ENCODE data around the gene DNASE1L2.
"Not testable (repeated sequence)": the region's sequence is repeated elsewhere in the genome, so short reads cannot be mapped to it uniquely, and the experiment has no call there.

The DNASE1L2 gene

DNA sequence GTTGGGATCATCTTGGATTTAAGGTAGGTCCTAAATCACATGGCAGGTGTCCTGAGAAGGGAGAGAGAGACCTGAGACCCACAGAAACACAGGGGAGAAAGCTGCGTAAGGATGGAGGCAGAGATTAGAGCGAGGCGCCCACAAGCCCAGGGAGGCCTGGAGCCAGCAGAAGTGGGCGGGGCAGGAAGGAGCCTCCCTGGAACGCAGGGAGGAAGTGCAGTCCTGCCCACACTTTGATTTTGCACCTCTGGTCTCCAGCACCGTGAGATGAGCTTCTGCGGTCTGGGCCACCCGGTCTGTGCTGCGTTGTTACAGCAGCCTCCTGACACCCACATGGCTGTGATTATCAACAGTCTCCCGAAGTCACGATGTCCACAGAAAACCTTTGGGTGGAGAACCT lies 6.4 kb downstream of the DNASE1L2 start:
- no peak for DNase-seq

- no peak for DNase-seq
These were observed 6.8 kb downstream of the DNASE1L2 start for GRCh38 chr16:2243031-2243528.

- no peak for DNase-seq
These were observed 7.5 kb downstream of the DNASE1L2 start for GRCh38 chr16:2243781-2244180.

DNA sequence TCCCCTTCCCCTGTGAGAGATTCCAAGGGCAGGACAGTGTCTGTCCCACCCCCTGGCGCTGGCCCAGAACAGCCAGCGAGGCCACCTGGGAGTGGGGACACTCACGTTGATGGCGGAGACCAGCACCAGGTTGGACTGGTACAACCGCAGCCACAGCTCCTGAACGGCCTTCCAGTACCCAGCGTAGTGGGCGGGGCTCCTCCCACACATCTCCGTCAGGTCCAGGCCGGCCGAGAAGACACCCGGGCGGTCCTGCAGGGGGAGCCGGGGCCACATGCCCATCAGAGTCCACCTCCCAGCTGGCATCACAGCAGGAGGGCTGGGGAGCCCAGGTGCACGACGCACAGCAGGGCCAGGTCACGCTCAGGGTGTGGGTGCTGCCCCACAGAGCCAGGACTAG lies 8.1 kb downstream of the DNASE1L2 start:
- no peak for DNase-seq

- no peak for DNase-seq
These were observed 8.9 kb downstream of the DNASE1L2 start for GRCh38 chr16:2244926-2245795.

- no peak for DNase-seq
These were observed 10.1 kb downstream of the DNASE1L2 start for GRCh38 chr16:2246301-2246885.

DNA sequence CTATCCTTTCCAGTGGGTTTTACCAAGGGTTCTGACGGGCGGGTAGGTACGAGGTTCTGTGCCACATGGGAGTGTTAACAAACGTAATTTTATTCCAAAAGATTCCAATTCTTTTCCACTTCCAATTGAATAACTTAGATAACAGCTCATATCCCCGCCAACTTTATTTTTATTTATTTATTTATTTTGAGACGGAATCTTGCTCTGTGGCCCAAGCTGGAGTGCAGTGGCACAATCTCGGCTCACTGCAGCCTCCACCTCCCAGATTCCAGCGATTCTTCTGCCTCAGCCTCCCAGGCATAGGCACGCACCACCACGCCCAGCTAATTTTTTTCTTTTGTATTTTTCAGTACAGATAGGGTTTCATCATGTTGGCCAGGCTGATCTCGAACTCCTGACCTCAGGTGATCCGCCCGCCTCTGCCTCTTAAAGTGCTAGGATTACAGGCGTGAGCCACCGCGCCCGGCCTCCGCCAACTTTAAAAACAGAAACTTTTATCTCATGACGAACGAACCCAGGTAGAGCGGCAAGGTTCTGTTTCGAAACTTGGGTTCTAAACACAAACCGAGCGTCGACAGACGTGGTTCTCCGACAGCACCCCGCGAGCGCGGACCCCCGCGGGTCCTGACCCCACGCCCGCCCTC lies 14.5 kb downstream of the DNASE1L2 start:
- DNase-seq, result peak in 1 of 2 experiments; percentile 47

DNA sequence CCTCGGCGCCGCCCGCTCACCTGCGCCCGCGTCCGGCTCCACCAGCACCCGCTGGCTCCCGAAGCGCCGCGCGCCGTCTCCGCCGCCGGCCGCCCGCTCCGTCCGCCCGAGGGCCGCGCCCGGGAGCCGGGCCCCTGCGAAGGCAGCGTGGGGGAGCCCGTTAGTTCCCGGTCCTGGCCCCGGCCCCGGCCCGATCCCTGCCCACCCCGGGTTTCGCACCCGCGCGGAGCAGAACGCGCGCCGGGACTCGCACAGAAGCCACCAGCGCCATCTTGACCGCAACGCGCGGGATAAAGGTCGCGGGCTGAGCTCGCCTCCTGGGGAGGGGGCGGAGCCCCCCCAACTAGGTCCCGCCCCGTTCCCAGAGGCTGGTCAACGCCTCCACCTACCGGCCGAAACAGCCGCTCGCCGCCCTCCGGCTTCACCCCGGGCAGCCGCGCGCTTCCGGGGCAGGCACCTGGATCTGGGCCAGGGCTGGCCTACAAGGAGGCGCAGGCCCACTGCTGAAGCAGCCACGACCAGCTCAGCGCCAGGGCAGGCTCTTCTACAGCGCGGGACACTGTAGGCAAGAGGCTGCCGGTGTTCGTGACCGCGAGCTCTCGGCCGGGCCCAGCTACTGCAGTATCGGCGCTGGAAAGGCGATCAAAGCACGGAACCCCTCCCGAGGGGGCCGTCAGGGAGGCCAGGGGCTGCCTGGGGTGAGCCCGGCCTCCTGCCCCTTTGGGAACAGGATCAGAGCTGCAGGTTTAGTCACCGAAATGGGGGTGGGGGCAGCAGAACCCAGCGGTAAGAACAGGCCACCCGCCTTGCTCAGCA lies 15.3 kb downstream of the DNASE1L2 start, which contains the start of gene ECI1:
Gene ECI1, minus strand, starts transcription at position 292 of the 816 bp plus-strand sequence. Its CDS starts 21 bp downstream, at position 271.
- peak; percentile 83 to 94 for DNase-seq

DNA sequence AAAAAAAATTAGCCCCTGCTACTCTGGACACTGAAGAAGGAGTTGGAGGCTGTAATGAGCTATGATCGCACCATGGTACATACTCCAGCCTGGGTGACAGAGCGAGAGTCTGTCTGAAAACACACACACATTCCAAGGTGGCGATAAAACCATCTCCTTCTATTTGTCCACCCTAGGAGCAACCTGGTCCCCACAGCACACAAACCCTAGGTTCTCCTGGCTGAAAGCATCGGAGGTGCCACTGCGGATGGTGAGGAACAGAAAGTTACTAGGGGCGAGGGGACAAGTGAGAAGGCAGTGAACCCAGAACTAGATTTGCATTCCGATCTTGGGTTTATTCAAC lies 16.5 kb downstream of the DNASE1L2 start:
- no peak for DNase-seq

DNA sequence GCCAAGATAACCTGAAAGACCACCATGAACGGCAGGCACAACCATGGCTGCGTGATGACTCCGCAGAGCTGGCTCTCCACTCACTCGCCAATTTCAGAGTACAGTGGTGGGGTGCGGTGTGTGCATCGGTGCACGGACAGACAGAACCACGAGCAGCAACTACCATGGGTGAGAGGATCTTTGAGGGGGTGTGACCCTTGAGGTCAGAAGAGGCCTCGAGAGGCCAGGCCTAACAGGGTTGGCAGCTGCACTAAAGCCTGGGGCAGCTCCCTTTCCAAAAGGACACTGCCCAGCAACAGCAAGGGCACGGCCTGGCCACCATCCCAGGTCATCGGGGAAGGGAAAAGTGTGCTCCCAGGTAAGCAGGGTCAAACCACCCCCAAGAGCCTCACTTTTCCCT lies 17.0 kb downstream of the DNASE1L2 start:
- no peak for DNase-seq

DNA sequence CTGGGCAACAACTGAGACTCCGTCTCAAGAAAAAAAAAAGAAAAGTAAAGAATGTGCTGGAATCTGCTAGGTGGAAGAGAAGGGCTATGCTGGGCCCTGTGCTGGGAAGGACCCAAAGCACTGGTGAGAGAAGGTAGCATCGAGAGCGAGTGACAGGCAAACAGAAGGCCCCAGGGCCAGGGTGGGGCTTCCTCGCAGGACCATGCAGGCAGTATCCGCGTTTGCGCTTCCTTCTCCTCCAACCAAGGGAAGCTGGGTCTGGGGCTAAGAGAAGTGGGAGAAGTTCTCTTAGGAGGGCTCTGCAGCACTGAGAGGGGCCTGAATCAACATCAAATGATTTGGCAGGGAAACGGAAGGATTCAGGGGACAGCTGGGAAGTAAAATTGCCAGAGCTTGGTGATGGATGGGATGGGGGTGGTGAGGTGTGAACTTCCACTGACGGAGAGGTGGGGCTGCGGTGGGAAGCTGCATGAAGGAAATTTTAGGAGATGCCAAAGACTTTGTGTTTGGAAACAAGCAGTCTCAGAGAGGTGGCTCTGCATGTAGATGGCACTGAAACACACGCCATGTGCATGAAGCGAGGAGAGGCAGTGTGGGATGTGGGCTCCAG lies 20.4 kb downstream of the DNASE1L2 start:
- no peak for DNase-seq

DNA sequence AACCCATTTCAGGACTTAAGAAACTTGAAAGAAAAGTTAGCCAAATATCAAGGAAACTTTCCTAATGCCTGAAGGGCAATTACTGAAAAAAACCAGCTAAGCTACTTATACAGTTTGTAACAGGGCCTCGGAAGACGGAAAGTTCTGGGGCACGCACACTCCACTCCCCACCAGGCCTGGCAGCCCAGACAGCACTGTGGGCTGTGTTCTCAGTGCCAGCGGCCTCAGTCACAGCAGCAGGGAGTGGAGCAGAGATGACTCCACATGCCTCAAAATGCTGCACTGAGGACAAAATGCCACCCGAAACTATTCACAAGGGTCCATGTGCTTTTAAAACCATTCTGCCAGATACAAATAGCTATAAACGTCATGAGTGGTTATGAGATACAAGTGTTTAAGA lies 21.5 kb downstream of the DNASE1L2 start:
- DNase-seq, result no peak

DNA sequence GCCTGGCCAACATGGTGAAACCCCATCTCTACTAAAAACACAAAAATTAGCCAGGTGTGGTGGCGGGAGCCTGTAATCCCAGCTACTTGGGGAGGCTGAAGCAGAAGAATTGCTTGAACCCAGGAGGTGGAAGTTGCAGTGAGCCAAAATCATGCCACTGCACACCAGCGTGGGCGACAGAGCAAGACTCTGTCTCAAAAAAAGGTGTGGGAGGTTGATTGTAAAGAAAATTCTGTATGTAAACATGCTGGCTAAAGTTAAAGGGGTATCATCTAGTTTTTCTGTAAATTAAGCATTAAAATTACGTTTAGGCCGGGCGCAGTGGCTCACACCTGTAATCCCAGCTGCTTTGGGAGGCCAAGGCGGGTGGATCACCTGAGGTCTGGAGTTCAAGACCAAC lies 22.3 kb downstream of the DNASE1L2 start:
- DNase-seq, result not testable (repeated sequence)

DNA sequence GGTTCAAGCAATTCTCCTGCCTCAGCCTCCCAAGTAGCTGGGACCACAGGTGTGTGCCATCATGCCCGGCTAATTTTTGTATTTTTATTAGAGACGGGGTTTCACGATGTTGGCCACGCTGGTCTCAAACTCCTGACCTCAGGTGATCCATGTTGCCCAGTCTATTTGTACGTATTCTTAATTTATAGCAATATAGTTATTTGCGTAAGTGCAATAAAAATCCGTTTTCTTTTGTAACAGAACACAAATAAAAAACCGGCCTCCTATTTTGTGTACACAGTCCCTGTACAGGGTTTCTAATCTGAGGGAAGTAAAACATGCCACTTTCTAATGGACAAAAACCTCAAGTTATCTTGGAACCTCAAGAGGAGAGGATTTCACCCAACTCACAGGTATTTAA lies 24.0 kb downstream of the DNASE1L2 start:
- DNase-seq, result no peak

- DNase-seq, result not testable (repeated sequence)
These were observed 26.8 kb downstream of the DNASE1L2 start for GRCh38 chr16:2263026-2263425.

GRCh38 chr16:2266887-2267286 lies 30.6 kb downstream of the DNASE1L2 start:
- not testable (repeated sequence) for DNase-seq

DNA sequence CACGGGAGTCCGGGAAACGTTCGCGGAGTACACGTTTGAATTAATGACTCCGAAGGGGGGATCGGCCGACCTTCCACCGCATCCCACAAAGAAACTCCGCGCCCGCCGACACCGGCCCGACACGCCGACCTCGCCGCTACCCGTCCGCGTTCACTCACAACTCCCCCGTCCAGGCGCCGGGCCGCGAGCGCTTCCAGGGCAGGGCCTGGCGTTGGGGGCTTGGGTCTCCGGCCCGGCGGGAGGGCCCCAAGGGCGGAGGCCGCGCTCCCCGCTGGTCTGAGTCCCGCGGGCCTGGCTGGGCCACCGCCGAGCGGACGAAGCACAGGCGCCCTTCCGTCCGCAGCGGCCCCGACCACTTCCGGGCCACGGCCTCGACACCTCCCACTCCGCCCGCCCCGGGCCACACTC lies 31.3 kb downstream of the DNASE1L2 start:
- DNase-seq, result peak; percentile 53 to 62

DNA sequence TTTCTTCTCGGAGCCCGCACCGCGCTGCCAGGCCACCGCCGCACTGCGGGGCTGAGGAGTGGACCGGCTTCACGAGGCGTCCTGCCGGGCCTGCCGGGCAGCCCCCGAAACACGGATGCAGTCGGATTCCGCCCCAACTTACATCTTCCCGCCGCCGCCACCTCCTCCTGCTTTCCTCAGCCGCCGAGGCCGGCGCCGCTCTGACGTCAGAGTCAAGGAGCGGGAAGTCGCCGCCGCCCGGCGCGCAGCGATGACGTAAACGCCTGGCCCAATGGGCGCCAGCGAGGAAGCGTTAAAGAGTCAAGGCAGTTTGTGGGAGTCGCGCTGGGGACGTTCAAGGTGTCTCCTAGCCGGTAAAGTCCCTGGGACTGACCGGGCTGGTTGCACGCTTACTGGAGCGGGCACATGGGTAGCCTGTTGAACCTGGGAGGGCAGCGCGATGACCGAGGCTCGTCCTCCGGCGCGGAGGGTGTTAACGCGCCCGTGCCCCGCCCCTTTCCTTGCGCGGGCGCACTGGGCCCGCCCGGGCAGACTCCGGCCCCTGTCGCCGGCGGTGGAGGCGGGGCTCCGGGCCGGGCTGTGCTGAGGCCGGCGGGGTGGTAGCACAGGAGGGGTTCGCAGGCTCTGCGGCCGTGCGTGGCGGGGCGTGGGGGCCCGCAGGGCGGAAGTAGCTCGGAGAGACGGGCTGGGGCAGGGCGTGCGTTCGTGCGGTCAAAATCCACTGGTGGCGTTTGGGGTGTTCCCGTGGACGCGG lies 31.8 kb downstream of the DNASE1L2 start, which contains the start of gene RNPS1:
Gene RNPS1, minus strand, starts transcription at position 214 of the 754 bp plus-strand sequence. CDS start 3,483 bp downstream, outside the sequence.
- peak; percentile 80 to 89 for DNase-seq

- no peak for DNase-seq
These were observed 33.8 kb downstream of the DNASE1L2 start for GRCh38 chr16:2270070-2270462.

DNA sequence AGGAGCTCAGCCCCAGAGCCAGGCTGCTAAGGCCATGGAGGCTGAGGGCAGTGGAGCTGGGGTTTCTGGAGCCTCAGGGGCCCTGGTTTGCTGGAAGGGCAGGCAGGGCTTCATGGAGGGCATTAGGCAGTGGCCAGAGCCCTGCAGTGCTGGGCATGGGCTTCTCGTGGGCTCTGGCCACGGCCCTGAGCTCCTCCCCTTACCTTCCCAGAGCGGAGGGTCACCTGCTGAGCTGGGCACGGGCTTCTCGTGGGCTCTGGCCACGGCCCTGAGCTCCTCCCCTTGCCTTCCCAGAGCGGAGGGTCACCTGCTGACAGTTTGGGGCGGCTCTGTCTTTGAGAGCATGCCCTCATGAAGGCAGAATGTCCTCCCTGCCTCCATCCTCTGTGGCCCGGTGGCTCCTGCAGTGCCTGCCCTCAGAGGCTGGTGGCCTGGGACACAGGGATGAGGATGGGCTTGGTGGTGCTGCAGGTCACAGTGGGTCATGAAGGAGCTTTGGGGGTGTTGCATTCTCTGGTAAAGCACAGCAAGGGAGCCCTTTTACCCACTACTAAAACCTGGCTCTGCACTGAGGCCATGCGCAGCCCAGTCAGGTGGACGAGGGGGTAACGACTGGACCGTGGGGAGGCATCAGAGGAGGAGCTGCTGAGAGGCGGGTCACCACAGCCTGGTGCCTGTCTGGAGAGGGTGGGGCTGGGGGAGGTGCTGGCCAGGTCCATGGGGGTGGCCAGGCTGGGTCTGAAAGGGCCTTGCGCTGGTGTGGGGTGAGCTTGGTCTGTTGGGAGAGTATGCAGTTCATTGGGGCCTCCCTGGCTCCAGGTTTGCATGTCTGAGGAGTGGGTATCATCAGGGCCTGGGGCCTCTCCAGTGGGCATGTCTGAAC lies 34.6 kb downstream of the DNASE1L2 start:
- no peak for DNase-seq

Measured in SHP77 (cell line).